HG02678 (cell line): Measurements from ENCODE around the gene TRDMT1.
"Not testable (repeated sequence)": the region's sequence is repeated elsewhere in the genome, so short reads cannot be mapped to it uniquely, and the experiment has no call there.

ENCODE experiments used
- ATAC-seq: cut with Tn5 transposase; IDR thresholded peaks from one replicate; pipeline ENCODE4 v1.9.1; 2021; ENCODE audit warnings: mild to moderate bottlenecking, moderate library complexity; ENCODE audit not compliant: unreplicated experiment

The TRDMT1 gene

GRCh38 chr10:17140386-17140761, 61.1 kb downstream of the TRDMT1 start:
- no peak for ATAC-seq

- ATAC-seq = no peak
Measured at GRCh38 chr10:17138460-17139042, 62.9 kb downstream of the TRDMT1 start.

GRCh38 chr10:17134737-17135260, 66.7 kb downstream of the TRDMT1 start:
- ATAC-seq = no peak

- ATAC-seq = no peak
Measured at GRCh38 chr10:17134282-17134681, 67.2 kb downstream of the TRDMT1 start.

- ATAC-seq = no peak
Measured at GRCh38 chr10:17129741-17130140, 71.7 kb downstream of the TRDMT1 start, which contains the start of gene CUBN. Gene CUBN, minus strand, starts transcription at chr10:17129811. Its CDS starts 46 bp downstream, at chr10:17129765.

- no peak for ATAC-seq
Measured at GRCh38 chr10:17128261-17128660, 73.2 kb downstream of the TRDMT1 start.

GRCh38 chr10:17126327-17126726, 75.1 kb downstream of the TRDMT1 start:
- ATAC-seq = no peak

GRCh38 chr10:17125206-17125893, 76.1 kb downstream of the TRDMT1 start:
- no peak for ATAC-seq

GRCh38 chr10:17123961-17124360, 77.5 kb downstream of the TRDMT1 start:
- no peak for ATAC-seq

GRCh38 chr10:17122726-17123661, 78.5 kb downstream of the TRDMT1 start:
- no peak for ATAC-seq

- ATAC-seq = no peak
Measured at GRCh38 chr10:17122052-17122451, 79.4 kb downstream of the TRDMT1 start.

GRCh38 chr10:17120694-17121093, 80.8 kb downstream of the TRDMT1 start:
- no peak for ATAC-seq

GRCh38 chr10:17119845-17120244, 81.6 kb downstream of the TRDMT1 start:
- no peak for ATAC-seq

GRCh38 chr10:17116193-17116592, 85.3 kb downstream of the TRDMT1 start:
- ATAC-seq = no peak

GRCh38 chr10:17115683-17116082, 85.8 kb downstream of the TRDMT1 start:
- ATAC-seq = no peak

- ATAC-seq = not testable (repeated sequence)
Measured at GRCh38 chr10:17114878-17115444, 86.5 kb downstream of the TRDMT1 start.

- no peak for ATAC-seq
Measured at GRCh38 chr10:17113889-17114540, 87.5 kb downstream of the TRDMT1 start.

- no peak for ATAC-seq
Measured at GRCh38 chr10:17113346-17113745, 88.1 kb downstream of the TRDMT1 start.

- no peak for ATAC-seq
Measured at GRCh38 chr10:17112566-17112965, 88.9 kb downstream of the TRDMT1 start.

- no peak for ATAC-seq
Measured at GRCh38 chr10:17109475-17110207, 91.8 kb downstream of the TRDMT1 start.
